Activated CD8-positive, alpha-beta memory T cell treated with anti-CD3 and anti-CD28 coated beads, Interleukin-2, amount 10 ng/mL, durations not matched to agents 7 days and 5 days (primary cell): ENCODE results near the gene OR51B2. TPM values are rescaled to one million over a fixed set of nuclear protein-coding genes. Genes with fewer than 3 reads are reported as not detected.

Experiments used
- ATAC-seq: fragments of 150-1000 bp; cut with Tn5 transposase; one replicate; pipeline ENCODE4 v1.10.0; 2021; ENCODE audit warnings: moderate library complexity
- CTCF ChIA-PET: fragments of 350-600 bp; sonication (Branson Sonifier 250); formaldehyde crosslinking; loops from one replicate; lab custom pipeline; 2021; ENCODE audit warnings: antibody characterized with exemption; lab: Charles Lee
- DNase-seq: peaks from one replicate; pipeline ENCODE4 v3.0.0-alpha.2; 2020
- H3K27ac Mint-ChIP-seq: one replicate; pipeline ENCODE4 v1.8.0; 2021; ENCODE audit warnings: mild to moderate bottlenecking, mixed read lengths
- H3K27me3 Mint-ChIP-seq: one replicate; pipeline ENCODE4 v1.8.0; 2021; ENCODE audit warnings: mixed read lengths
- H3K36me3 Mint-ChIP-seq: one replicate; pipeline ENCODE4 v1.8.0; 2021; ENCODE audit warnings: mild to moderate bottlenecking, mixed read lengths
- H3K4me1 Mint-ChIP-seq: one replicate; pipeline ENCODE4 v1.8.0; 2021; ENCODE audit warnings: mixed read lengths
- H3K4me3 Mint-ChIP-seq: one replicate; pipeline ENCODE4 v1.8.0; 2021; ENCODE audit warnings: mild to moderate bottlenecking, moderate library complexity, mixed read lengths
- H3K9me3 Mint-ChIP-seq: one replicate; pipeline ENCODE4 v1.8.0; 2022; ENCODE audit warnings: low read depth, mixed read lengths
- total RNA-seq, 2 experiments: library from RNA; stranded (reverse); gene quantifications; one replicate each; pipeline ENCODE4 v1.2.3, GENCODE V29; 2021

OR51B2 gene
- total RNA-seq, 2 experiments from 2014 or later: not detected

GRCh38 chr11:5284637-5285036, 39.5 kb downstream of the OR51B2 start:
- H3K4me1 Mint-ChIP-seq: peaks cover 6% of the 10 kb centered on the region
- H3K27ac Mint-ChIP-seq: no peak overlapping the region
- CTCF ChIA-PET: no interaction called here
- no peaks in the 10 kb centered on the region for H3K9me3 Mint-ChIP-seq
- no peak for ATAC-seq
- DNase-seq: no peak
- no peaks in the 10 kb centered on the region for H3K27me3 Mint-ChIP-seq
- H3K36me3 Mint-ChIP-seq: no peaks in the 10 kb centered on the region
- no peak overlapping the region for H3K4me3 Mint-ChIP-seq

- H3K27ac Mint-ChIP-seq: no peak overlapping the region
- H3K4me3 Mint-ChIP-seq: no peak overlapping the region
- CTCF ChIA-PET: no interaction called here
- H3K9me3 Mint-ChIP-seq: no peaks in the 10 kb centered on the region
- H3K27me3 Mint-ChIP-seq: no peaks in the 10 kb centered on the region
- H3K36me3 Mint-ChIP-seq: no peaks in the 10 kb centered on the region
- DNase-seq (no peak), ATAC-seq (no peak)
- peaks cover 6% of the 10 kb centered on the region for H3K4me1 Mint-ChIP-seq
Observed at GRCh38 chr11:5283882-5284281, 40.2 kb downstream of the OR51B2 start.

- Mint-ChIP-seq H3K4me3 (no peak overlapping the region), H3K27me3 (no peaks in the 10 kb centered on the region), H3K36me3 (no peaks in the 10 kb centered on the region), H3K4me1 (peaks cover 6% of the 10 kb centered on the region), H3K27ac (no peak overlapping the region), H3K9me3 (no peaks in the 10 kb centered on the region)
- DNase-seq (no peak), ATAC-seq (no peak)
- CTCF ChIA-PET: no interaction called here
Observed at GRCh38 chr11:5283086-5283485, 41.0 kb downstream of the OR51B2 start.

- no peak for ATAC-seq
- no peaks in the 10 kb centered on the region for H3K27me3 Mint-ChIP-seq
- H3K9me3 Mint-ChIP-seq: no peaks in the 10 kb centered on the region
- H3K4me3 Mint-ChIP-seq: no peak overlapping the region
- DNase-seq: no peak
- CTCF ChIA-PET: no interaction called here
- H3K27ac Mint-ChIP-seq: no peak overlapping the region
- H3K36me3 Mint-ChIP-seq: no peaks in the 10 kb centered on the region
- peaks cover 11% of the 10 kb centered on the region for H3K4me1 Mint-ChIP-seq
Observed at GRCh38 chr11:5282628-5283027, 41.5 kb downstream of the OR51B2 start.

- Mint-ChIP-seq H3K27me3 (no peaks in the 10 kb centered on the region), H3K27ac (no peak overlapping the region), H3K4me1 (peaks cover 11% of the 10 kb centered on the region), H3K9me3 (no peaks in the 10 kb centered on the region), H3K36me3 (no peaks in the 10 kb centered on the region), H3K4me3 (no peak overlapping the region)
- CTCF ChIA-PET: no interaction called here
- DNase-seq (no peak), ATAC-seq (no peak)
Observed at GRCh38 chr11:5281596-5281995, 42.5 kb downstream of the OR51B2 start.

GRCh38 chr11:5280582-5281102, 43.5 kb downstream of the OR51B2 start:
- Mint-ChIP-seq H3K27ac (no peak overlapping the region), H3K9me3 (no peaks in the 10 kb centered on the region), H3K36me3 (no peaks in the 10 kb centered on the region), H3K4me1 (peaks cover 11% of the 10 kb centered on the region), H3K4me3 (no peak overlapping the region), H3K27me3 (no peaks in the 10 kb centered on the region)
- CTCF ChIA-PET: interaction anchor here (0.9 kb wide), 1 partner anchor 10 kb away, joined by 3 read pairs; no protein-coding TSS in a partner anchor
- DNase-seq (peak; percentile 64), ATAC-seq (peak; percentile 91)

DNA sequence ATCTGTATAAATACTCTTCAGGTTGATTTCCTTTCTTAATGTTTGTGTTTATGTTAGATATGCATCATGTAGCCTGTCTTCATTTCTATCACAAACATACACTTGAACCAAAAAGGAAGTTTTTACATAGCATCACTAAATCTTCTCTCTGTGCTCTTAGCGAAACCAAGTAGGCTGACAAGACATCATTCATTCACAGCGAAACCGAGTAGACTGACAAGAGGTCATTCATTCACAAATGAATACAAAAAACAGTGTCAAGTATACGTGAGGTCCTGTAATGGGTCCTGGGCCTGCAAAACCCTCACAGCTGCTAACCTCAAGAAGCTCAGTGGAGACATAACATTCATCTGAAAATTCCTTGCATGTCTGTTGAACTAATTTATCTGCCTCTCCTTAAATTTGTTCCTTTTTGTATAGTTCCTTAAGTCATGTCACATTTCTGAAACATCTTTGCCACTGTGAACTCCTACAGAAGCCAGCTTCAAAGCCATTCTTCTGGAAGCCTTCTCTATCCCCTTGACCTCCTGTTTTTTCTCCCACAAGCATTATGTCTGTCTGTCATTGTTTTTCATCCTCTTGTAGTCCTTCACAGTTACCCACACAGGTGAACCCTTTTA, 44.5 kb downstream of the OR51B2 start:
- Mint-ChIP-seq H3K27ac (no peak overlapping the region), H3K36me3 (no peaks in the 10 kb centered on the region), H3K4me1 (peaks cover 11% of the 10 kb centered on the region), H3K4me3 (no peak overlapping the region), H3K27me3 (no peaks in the 10 kb centered on the region), H3K9me3 (no peaks in the 10 kb centered on the region)
- CTCF ChIA-PET: interaction anchor here (0.9 to 1.2 kb wide), 2 partner anchors 10 to 11 kb away, joined by 3 to 4 read pairs; no protein-coding TSS in a partner anchor
- no peak for DNase-seq
- no peak for ATAC-seq

DNA sequence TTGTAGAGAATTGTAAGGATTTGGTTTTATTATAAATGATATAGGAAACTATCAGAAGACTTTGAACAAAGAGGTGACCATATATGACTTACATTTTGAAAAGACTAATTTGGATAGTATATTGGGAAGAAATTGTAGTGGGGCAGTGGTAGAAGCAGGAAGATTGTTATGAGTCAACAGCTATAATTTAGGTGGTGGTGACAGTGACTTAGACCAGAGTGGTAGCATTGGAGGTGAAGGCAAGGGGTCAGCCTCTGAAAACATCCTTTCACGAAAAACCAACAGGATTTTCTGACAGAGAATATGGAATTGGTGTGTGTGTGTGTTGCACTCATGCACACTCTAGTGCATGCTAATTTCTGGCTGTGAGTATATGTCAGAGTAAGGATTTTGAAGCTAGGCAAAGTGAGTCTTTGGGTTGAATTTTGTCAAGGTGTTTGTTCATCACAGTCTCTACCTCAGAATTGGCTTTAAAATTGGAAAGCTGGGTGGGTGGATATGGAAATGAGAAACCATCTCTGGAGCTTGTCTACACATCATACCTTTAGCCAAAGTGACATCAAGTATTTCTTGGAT, 46.2 kb downstream of the OR51B2 start:
- ATAC-seq (no peak), DNase-seq (no peak)
- Mint-ChIP-seq H3K36me3 (no peaks in the 10 kb centered on the region), H3K27ac (no peak overlapping the region), H3K4me3 (no peak overlapping the region), H3K9me3 (no peaks in the 10 kb centered on the region), H3K27me3 (no peaks in the 10 kb centered on the region), H3K4me1 (peaks cover 11% of the 10 kb centered on the region)
- CTCF ChIA-PET: no interaction called here

- H3K4me1 Mint-ChIP-seq: peaks cover 11% of the 10 kb centered on the region
- no peaks in the 10 kb centered on the region for H3K9me3 Mint-ChIP-seq
- CTCF ChIA-PET: no interaction called here
- DNase-seq (no peak), ATAC-seq (no peak)
- H3K27me3 Mint-ChIP-seq: no peaks in the 10 kb centered on the region
- no peak overlapping the region for H3K27ac Mint-ChIP-seq
- no peak overlapping the region for H3K4me3 Mint-ChIP-seq
- no peaks in the 10 kb centered on the region for H3K36me3 Mint-ChIP-seq
Observed at GRCh38 chr11:5276697-5277096, 47.4 kb downstream of the OR51B2 start.

GRCh38 chr11:5275369-5276110, 48.6 kb downstream of the OR51B2 start:
- H3K27me3 Mint-ChIP-seq: no peaks in the 10 kb centered on the region
- CTCF ChIA-PET: no interaction called here
- H3K4me3 Mint-ChIP-seq: no peak overlapping the region
- no peaks in the 10 kb centered on the region for H3K36me3 Mint-ChIP-seq
- peaks cover 7% of the 10 kb centered on the region for H3K4me1 Mint-ChIP-seq
- DNase-seq (no peak), ATAC-seq (no peak)
- no peak overlapping the region for H3K27ac Mint-ChIP-seq
- no peaks in the 10 kb centered on the region for H3K9me3 Mint-ChIP-seq

- ATAC-seq (no peak), DNase-seq (no peak)
- no peaks in the 10 kb centered on the region for H3K27me3 Mint-ChIP-seq
- no peak overlapping the region for H3K4me3 Mint-ChIP-seq
- no peak overlapping the region for H3K27ac Mint-ChIP-seq
- CTCF ChIA-PET: no interaction called here
- no peaks in the 10 kb centered on the region for H3K36me3 Mint-ChIP-seq
- H3K4me1 Mint-ChIP-seq: peaks cover 4% of the 10 kb centered on the region
- H3K9me3 Mint-ChIP-seq: no peaks in the 10 kb centered on the region
Observed at GRCh38 chr11:5274395-5274794, 49.7 kb downstream of the OR51B2 start.
